Measurements from ENCODE around the gene ABCF1. TPM values are rescaled to one million over a fixed set of nuclear protein-coding genes. Genes with fewer than 3 reads are reported as not detected.

Gene ABCF1
- 45.1 to 64.6 TPM (median 49.2 TPM) in 5 replicates for total RNA-seq (2022; extraction: Qiagen RNA extraction)

DNA sequence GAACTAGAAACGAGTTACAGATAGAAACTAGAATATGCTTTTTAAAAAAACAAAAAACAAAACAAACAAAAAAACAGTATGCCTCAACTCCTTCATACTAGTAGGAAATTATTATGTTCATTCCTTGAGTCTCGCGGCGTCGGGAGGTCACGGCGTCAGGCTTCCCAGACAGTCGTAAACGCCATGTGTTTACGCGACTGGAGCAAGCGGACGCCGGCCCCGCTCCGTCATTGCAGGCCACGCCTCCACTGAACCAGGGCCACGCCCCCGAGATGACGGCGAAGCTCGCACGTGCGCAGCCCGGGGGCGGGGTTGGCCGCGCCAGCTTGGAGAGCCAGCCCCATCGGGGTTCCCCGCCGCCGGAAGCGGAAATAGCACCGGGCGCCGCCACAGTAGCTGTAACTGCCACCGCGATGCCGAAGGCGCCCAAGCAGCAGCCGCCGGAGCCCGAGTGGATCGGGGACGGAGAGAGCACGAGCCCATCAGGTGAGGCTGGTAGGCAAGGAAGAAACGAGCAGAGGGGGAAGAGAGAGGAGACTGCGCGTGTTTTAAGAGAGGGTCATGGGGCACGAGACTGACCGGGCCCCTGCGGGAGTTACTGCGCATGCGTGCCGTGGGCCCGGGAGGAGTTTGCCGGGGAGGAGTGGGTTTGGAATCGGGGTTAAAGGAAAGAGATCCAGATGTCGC lies at the start of gene ABCF1:
ABCF1 (plus strand) TSS at position 368 of the 687 bp plus-strand sequence; CDS start at position 414, 46 bp downstream.

GRCh38 chr6:30556066-30556905 lies 15.0 kb upstream of the ABCF1 start, which contains the start of gene GNL1:
GNL1 (minus strand) TSS chr6:30556489; CDS start chr6:30556203, 286 bp downstream.

DNA sequence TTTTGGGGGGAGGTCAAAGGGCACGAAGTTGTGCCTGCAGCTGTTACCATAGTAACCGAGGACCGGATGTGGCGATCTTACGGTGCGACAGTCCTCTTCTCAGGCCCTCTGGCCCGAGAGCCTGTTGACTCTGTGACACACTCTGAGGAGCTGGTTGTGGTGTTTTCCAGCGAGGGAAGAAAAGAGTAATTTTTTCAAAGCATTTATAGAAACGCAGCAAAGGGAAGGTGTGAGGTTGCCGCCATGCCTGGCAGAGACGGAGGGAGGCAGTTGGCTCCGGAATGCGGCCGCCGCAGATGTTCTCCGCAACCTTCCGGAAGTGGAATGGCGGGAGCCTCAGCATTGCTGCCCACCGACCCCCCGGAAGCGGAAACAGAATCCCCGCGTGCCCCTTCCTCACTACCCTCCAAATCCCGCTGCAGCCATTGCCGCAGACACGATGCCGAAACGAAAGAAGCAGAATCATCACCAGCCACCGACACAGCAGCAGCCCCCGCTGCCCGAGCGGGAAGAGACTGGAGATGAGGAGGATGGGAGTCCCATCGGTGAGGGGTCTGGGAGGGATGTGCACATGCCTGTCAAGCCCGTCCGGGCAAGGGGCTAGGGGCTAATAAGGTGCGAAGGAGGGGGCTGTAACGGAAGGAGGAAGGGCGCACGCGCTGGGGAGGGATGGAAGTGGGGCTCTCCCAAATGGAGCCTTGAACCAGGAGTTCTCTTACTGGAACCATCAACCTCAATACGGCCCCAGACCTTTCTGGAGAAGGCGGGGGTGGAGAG lies 14.1 kb upstream of the ABCF1 start, which contains the start of gene PRR3:
PRR3 (plus strand) TSS at position 390 of the 777 bp plus-strand sequence; CDS start at position 440, 50 bp downstream.

DNA sequence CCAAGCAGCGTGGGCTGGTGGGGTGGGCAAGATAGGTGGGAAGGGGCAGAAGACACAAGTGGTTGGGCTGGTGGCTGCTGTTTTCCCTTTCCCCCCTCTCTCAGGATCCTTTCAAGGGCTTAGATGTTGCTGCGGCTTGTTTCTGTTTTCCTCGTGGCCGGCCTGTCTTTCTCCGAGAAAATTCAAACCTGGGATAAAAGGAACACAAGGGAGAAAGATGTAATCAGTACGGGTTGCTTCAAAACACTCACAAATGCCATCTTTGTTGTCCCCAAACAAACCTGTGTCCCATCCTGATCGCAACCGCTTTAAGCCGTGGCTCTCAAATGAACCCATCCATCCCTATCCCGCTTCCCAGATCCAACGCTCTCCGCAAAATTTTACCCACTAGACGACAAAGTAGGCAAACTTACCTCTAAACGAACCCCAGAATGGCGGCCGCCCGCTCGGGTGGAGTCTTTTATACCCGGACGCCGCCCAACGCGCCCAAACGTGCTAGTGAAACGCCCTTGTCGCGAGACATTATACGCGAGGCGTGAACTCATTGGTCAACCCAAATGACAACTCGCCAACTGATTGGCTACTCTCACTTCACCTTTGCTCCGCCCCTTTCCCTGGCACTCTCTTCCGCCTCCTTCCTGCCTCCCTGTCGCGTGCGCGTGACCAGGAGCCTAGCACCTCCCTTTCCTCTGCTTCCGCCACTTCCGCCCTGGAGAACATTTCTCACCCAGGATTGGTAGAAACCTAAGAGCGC lies 45.7 kb downstream of the ABCF1 start, which contains the start of gene PPP1R10:
PPP1R10 (minus strand) TSS at position 433 of the 754 bp plus-strand sequence. CDS start 7,299 bp downstream, outside the sequence.

DNA sequence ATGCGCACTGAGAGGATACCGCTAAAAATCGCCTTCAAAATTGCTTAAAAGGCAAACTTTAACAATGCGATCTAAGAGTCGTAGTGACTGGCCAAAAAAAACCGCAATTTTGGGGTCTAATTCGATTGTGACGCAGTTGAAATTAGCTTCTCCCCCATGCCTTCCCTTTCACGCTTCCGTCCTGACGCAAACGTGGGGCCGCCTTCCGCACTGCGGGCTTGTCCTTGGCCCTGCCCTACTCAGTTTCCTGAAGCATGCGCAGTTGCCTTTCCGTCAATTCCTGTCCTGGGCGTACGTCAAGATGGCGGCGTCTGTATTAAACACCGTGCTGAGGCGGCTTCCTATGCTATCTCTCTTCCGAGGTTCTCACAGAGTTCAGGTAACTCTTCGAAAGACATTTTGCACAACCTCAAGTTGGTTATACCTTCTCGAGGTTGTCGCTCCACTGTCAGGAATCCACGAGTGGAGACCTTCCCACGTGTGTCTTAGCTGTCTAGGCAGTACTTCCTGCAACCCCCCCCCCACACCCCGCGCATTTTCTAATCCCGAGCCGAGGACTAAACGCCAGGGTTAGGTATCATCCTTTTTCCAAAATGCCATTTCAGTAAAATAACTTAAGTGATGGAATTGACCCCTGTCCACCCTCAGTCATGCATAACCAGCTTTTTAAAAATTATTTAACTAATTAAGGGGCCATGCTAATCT lies 46.5 kb downstream of the ABCF1 start, which contains the start of gene MRPS18B:
MRPS18B (plus strand) TSS at position 276 of the 705 bp plus-strand sequence; CDS start at position 302, 26 bp downstream.

GRCh38 chr6:30626484-30627366 lies 55.5 kb downstream of the ABCF1 start, which contains the start of gene ATAT1:
ATAT1 (plus strand) TSS chr6:30626874.

Other genes starting within 250 kb of the ABCF1 start
- gene TRIM39, start 244.5 kb upstream of the ABCF1 start, total RNA-seq (2022; extraction: Qiagen RNA extraction), result 6.8 to 8.2 TPM (median 7.2 TPM) in 5 replicates
- gene RPP21, start 226.3 kb upstream of the ABCF1 start, total RNA-seq (2022; extraction: Qiagen RNA extraction), result 50.6 to 75.7 TPM (median 66.9 TPM) in 5 replicates
- 56.6 to 65.3 TPM (median 57.4 TPM) in 5 replicates for gene HLA-E, start 81.9 kb upstream of the ABCF1 start, total RNA-seq (2022; extraction: Qiagen RNA extraction)
- gene GNL1, start 15.0 kb upstream of the ABCF1 start, total RNA-seq (2022; extraction: Qiagen RNA extraction), result 26.6 to 34.8 TPM (median 32.4 TPM) in 5 replicates
- gene PRR3, start 14.1 kb upstream of the ABCF1 start, total RNA-seq (2022; extraction: Qiagen RNA extraction), result 15.2 to 17.2 TPM (median 16.4 TPM) in 5 replicates
- 30.0 to 47.5 TPM (median 32.7 TPM) in 5 replicates for gene PPP1R10, start 45.8 kb downstream of the ABCF1 start, total RNA-seq (2022; extraction: Qiagen RNA extraction)
- gene MRPS18B, start 46.4 kb downstream of the ABCF1 start, total RNA-seq (2022; extraction: Qiagen RNA extraction), result 70.3 to 111 TPM (median 75.3 TPM) in 5 replicates
- gene ATAT1, start 55.4 kb downstream of the ABCF1 start, total RNA-seq (2022; extraction: Qiagen RNA extraction), result 4.8 to 6.8 TPM (median 5.9 TPM) in 5 replicates
- 12.2 to 14.6 TPM (median 13.7 TPM) in 5 replicates for gene C6orf136, start 75.7 kb downstream of the ABCF1 start, total RNA-seq (2022; extraction: Qiagen RNA extraction)
- gene DHX16, start 101.6 kb downstream of the ABCF1 start, total RNA-seq (2022; extraction: Qiagen RNA extraction), result 25.6 to 29.8 TPM (median 27.5 TPM) in 5 replicates
- 40.7 to 45.7 TPM (median 42.2 TPM) in 5 replicates for gene PPP1R18, start 115.2 kb downstream of the ABCF1 start, total RNA-seq (2022; extraction: Qiagen RNA extraction)
- gene NRM, start 119.5 kb downstream of the ABCF1 start, total RNA-seq (2022; extraction: Qiagen RNA extraction), result 19.5 to 26.7 TPM (median 25.9 TPM) in 5 replicates
- gene MDC1, start 145.8 kb downstream of the ABCF1 start, total RNA-seq (2022; extraction: Qiagen RNA extraction), result 14.7 to 20.9 TPM (median 17.4 TPM) in 5 replicates
- 855 to 944 TPM (median 897 TPM) in 5 replicates for gene TUBB, start 148.9 kb downstream of the ABCF1 start, total RNA-seq (2022; extraction: Qiagen RNA extraction)
- gene FLOT1, start 171.2 kb downstream of the ABCF1 start, total RNA-seq (2022; extraction: Qiagen RNA extraction), result 86.1 to 92.0 TPM (median 89.9 TPM) in 5 replicates
- gene IER3, start 173.1 kb downstream of the ABCF1 start, total RNA-seq (2022; extraction: Qiagen RNA extraction), result 46.5 to 68.8 TPM (median 60.6 TPM) in 5 replicates

Measured in A549 treated with Hydrocortisone at 1 μM for 4 hours (cell line).